Astrocyte (in vitro differentiated cells and primary cell): ENCODE measurements around the gene GZMM.

Source experiments
- EZH2 ChIP-seq: IDR thresholded peaks from 2 replicates; pipeline ENCODE4 v1.6.1; 2012; ENCODE audit warnings: mild to moderate bottlenecking, low read length, inconsistent platforms; ENCODE audit not compliant: insufficient read depth
- TF ChIP-seq, protein P1 (sequence below): IDR thresholded peaks from 2 replicates; pipeline ENCODE4 v1.5.1; 2011; ENCODE audit warnings: low read depth, mild to moderate bottlenecking, inconsistent platforms, low read length, moderate library complexity; ENCODE audit not compliant: insufficient read depth

DNA sequence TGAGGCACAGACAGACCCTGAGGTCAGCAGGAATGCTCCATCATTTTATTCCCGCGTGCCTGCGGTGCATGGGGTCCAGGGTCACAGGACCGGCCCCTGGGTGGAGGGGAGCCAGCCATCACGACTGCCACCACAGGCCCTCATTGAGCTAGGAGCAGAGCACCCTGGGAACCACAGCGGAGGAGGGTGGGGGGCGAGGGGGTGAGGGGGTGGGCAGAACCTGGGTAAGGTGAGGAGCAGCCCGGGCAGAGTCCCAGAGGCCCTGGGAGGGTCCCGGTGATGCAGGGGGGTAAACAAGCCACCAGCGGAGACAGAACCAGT is 48.8 kb upstream of the GZMM start:
- no peak for TF ChIP-seq EZH2
- TF ChIP-seq, protein P1, sequence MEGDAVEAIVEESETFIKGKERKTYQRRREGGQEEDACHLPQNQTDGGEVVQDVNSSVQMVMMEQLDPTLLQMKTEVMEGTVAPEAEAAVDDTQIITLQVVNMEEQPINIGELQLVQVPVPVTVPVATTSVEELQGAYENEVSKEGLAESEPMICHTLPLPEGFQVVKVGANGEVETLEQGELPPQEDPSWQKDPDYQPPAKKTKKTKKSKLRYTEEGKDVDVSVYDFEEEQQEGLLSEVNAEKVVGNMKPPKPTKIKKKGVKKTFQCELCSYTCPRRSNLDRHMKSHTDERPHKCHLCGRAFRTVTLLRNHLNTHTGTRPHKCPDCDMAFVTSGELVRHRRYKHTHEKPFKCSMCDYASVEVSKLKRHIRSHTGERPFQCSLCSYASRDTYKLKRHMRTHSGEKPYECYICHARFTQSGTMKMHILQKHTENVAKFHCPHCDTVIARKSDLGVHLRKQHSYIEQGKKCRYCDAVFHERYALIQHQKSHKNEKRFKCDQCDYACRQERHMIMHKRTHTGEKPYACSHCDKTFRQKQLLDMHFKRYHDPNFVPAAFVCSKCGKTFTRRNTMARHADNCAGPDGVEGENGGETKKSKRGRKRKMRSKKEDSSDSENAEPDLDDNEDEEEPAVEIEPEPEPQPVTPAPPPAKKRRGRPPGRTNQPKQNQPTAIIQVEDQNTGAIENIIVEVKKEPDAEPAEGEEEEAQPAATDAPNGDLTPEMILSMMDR = no peak
